GM12878 (cell line): Measurements from ENCODE around the gene ZXDC. TPM values are rescaled to one million over a fixed set of nuclear protein-coding genes. Genes with fewer than 3 reads are reported as not detected.
A peak's percentile ranks its signal among the peaks of the same experiment; 100 is the strongest.

ENCODE experiments used
- ATAC-seq: fragments of 200-7000 bp; cut with Tn5 transposase; 3 replicates; pipeline ENCODE4 v1.9.1; 2020; ENCODE audit warnings: mild to moderate bottlenecking, moderate library complexity
- BruUV-seq: library from RNA; stranded (reverse); fragments of 400-500 nt; replicated peaks from 2 replicates; lab custom pipeline; 2021; lab: Mats Ljungman, UMichigan
- CTCF ChIA-PET: fragments of 300-600 bp; sonication (Branson Sonifier 250); formaldehyde crosslinking; extraction: SDS; loops from one replicate; lab custom pipeline; 2021; ENCODE audit warnings: inconsistent platforms; lab: Yijun Ruan, JAX
- POLR2A ChIA-PET: fragments of 350-600 bp; formaldehyde crosslinking; extraction: SDS; loops from one replicate; lab custom pipeline; 2021; ENCODE audit warnings: inconsistent platforms; lab: Charles Lee
- RAD21 ChIA-PET: fragments of 300-600 bp; sonication (Branson Sonifier 250); formaldehyde crosslinking; loops from one replicate; lab custom pipeline; 2023; ENCODE audit warnings: antibody characterized with exemption; ENCODE audit not compliant: unreplicated experiment; lab: Charles Lee
- SMC1A ChIA-PET: fragments of 300-600 bp; sonication (Branson Sonifier 250); formaldehyde crosslinking; loops from one replicate; lab custom pipeline; 2023; ENCODE audit not compliant: unreplicated experiment, uncharacterized antibody; lab: Charles Lee
- DNase-seq: peaks from one replicate; pipeline ENCODE4 v3.0.0-alpha.2; 2011; ENCODE audit warnings: low read depth, low spot score
- FAIRE-seq: peaks from 3 replicates; lab custom pipeline; 2011; peaks lifted over from hg19 to GRCh38; lab: Jason Lieb, UNC
- H2AFZ ChIP-seq: 2 replicates; pipeline ENCODE4 v1.6.0; 2011; ENCODE audit warnings: low read depth, low read length, control low read depth; ENCODE audit not compliant: control insufficient read depth
- H3K27ac ChIP-seq: 2 replicates; pipeline ENCODE4 v1.5.1; 2011; ENCODE audit warnings: control low read depth; ENCODE audit not compliant: control insufficient read depth, insufficient read depth
- H3K27me3 ChIP-seq, 2 experiments: replicated peaks in 1 of 2; 2 replicates each; pipeline versions ENCODE4 v1.6.0 to v1.6.1; 2011; ENCODE audit warnings: low read length in 1 of 2; ENCODE audit not compliant: control insufficient read depth in 2 of 2, insufficient read depth in 2 of 2
- H3K36me3 ChIP-seq, 2 experiments: 2 replicates each; pipeline ENCODE4 v1.5.1; 2011; ENCODE audit warnings: low read length in 1 of 2; ENCODE audit not compliant: control insufficient read depth in 2 of 2, insufficient read depth in 2 of 2
- H3K4me1 ChIP-seq: 2 replicates; pipeline ENCODE4 v1.6.1; 2011; ENCODE audit warnings: mild to moderate bottlenecking, low read length, moderate library complexity, mixed read lengths; ENCODE audit not compliant: control insufficient read depth, insufficient read depth
- H3K4me2 ChIP-seq: 2 replicates; pipeline ENCODE4 v1.6.0; 2011; ENCODE audit warnings: control low read depth; ENCODE audit not compliant: control insufficient read depth, insufficient read depth
- H3K4me3 ChIP-seq: fragments of 200-600 bp; sonication (generic); 2 replicates; pipeline ENCODE4 v1.5.1; 2016
- H3K79me2 ChIP-seq: 2 replicates; pipeline ENCODE4 v1.6.0; 2011; ENCODE audit warnings: low read length; ENCODE audit not compliant: control insufficient read depth, insufficient read depth
- H3K9ac ChIP-seq: 2 replicates; pipeline ENCODE4 v1.8.0; 2011; ENCODE audit warnings: low read length, control low read depth, mixed read lengths; ENCODE audit not compliant: control insufficient read depth, insufficient read depth
- H3K9me3 ChIP-seq: replicated peaks from 3 replicates; pipeline ENCODE4 v1.5.1; 2011; ENCODE audit warnings: mild to moderate bottlenecking, low read length; ENCODE audit not compliant: control insufficient read depth, insufficient read depth
- H4K20me1 ChIP-seq: 2 replicates; pipeline ENCODE4 v1.6.0; 2011; ENCODE audit not compliant: control insufficient read depth, insufficient read depth
- ATF3 ChIP-seq: IDR thresholded peaks from 2 replicates; pipeline ENCODE4 v1.6.1; 2011; ENCODE audit warnings: low read depth, mild to moderate bottlenecking, low read length, moderate library complexity, borderline replicate concordance; ENCODE audit errors: extremely low read depth
- CHD2 ChIP-seq: IDR thresholded peaks from 2 replicates; pipeline ENCODE4 v1.6.1; 2011; ENCODE audit warnings: low read depth, low read length, improper control_type of control experiment, borderline replicate concordance
- CHD4 ChIP-seq: fragments of 200-600 bp; sonication (generic); IDR thresholded peaks from 2 replicates; pipeline ENCODE4 v1.6.1; 2016; ENCODE audit warnings: mild to moderate bottlenecking
- DPF2 ChIP-seq: fragments of 450-650 bp; IDR thresholded peaks from 2 replicates; pipeline ENCODE4 v1.6.1; 2017; ENCODE audit warnings: mild to moderate bottlenecking
- ESRRA ChIP-seq: IDR thresholded peaks from 2 replicates; pipeline ENCODE4 v1.6.1; 2012; ENCODE audit warnings: mild to moderate bottlenecking, low read length, improper control_type of control experiment
- FOXK2 ChIP-seq: fragments of 450-650 bp; IDR thresholded peaks from 2 replicates; pipeline ENCODE4 v1.6.1; 2017; ENCODE audit warnings: mild to moderate bottlenecking, moderate library complexity
- FOXM1 ChIP-seq: IDR thresholded peaks from 2 replicates; pipeline ENCODE4 v1.6.1; 2012; ENCODE audit warnings: low read depth, mild to moderate bottlenecking, inconsistent platforms, low read length, moderate library complexity
- GATAD2B ChIP-seq: fragments of 450-650 bp; conservative IDR thresholded peaks from 2 replicates; pipeline ENCODE4 v1.6.1; 2017; ENCODE audit warnings: low read depth, mild to moderate bottlenecking, moderate library complexity
- HDAC6 ChIP-seq: fragments of 200-600 bp; sonication (generic); IDR thresholded peaks from one replicate; pipeline ENCODE4 v1.8.0; 2017; ENCODE audit warnings: antibody characterized with exemption; ENCODE audit not compliant: unreplicated experiment
- KAT2A ChIP-seq: conservative IDR thresholded peaks from 2 replicates; pipeline ENCODE4 v1.6.1; 2011; ENCODE audit warnings: low read depth, low read length; ENCODE audit not compliant: control insufficient read depth
- NBN ChIP-seq: fragments of 450-650 bp; IDR thresholded peaks from 2 replicates; pipeline ENCODE4 v1.6.1; 2016
- NR2C2 ChIP-seq: IDR thresholded peaks from 2 replicates; pipeline ENCODE4 v1.6.1; 2011; ENCODE audit warnings: borderline replicate concordance, low read depth; ENCODE audit not compliant: control insufficient read depth, insufficient read length
- POLR2AphosphoS2 ChIP-seq: IDR thresholded peaks from 2 replicates; pipeline ENCODE4 v1.6.1; 2011; ENCODE audit warnings: low read depth, mild to moderate bottlenecking, low read length, improper control_type of control experiment, moderate library complexity
- RCOR1 ChIP-seq: conservative IDR thresholded peaks from 2 replicates; pipeline ENCODE4 v1.6.1; 2012; ENCODE audit warnings: low read depth, low read length, improper control_type of control experiment
- SMC3 ChIP-seq: IDR thresholded peaks from 2 replicates; pipeline ENCODE4 v1.6.1; 2011; ENCODE audit warnings: low read length, improper control_type of control experiment, borderline replicate concordance
- SRF ChIP-seq, 2 experiments: IDR thresholded peaks; 2 replicates each; pipeline ENCODE4 v1.6.1; 2011; ENCODE audit warnings: low read depth in 2 of 2, low read length in 2 of 2, mild to moderate bottlenecking in 1 of 2, moderate library complexity in 1 of 2
- USF1 ChIP-seq: IDR thresholded peaks from 2 replicates; pipeline ENCODE4 v1.6.1; 2011; ENCODE audit warnings: borderline replicate concordance, low read depth, mild to moderate bottlenecking, moderate library complexity, mixed read lengths, low read length; ENCODE audit not compliant: insufficient read depth; ENCODE audit errors: extremely low read length
- ZBED1 ChIP-seq: IDR thresholded peaks from 2 replicates; pipeline ENCODE4 v1.6.1; 2016; ENCODE audit warnings: borderline replicate concordance
- ZNF24 ChIP-seq: fragments of 450-650 bp; IDR thresholded peaks from 2 replicates; pipeline ENCODE4 v1.6.1; 2017; ENCODE audit warnings: antibody characterized with exemption, mild to moderate bottlenecking
- ZNF274 ChIP-seq: IDR thresholded peaks from one replicate; pipeline ENCODE4 v1.8.0; 2011; ENCODE audit not compliant: insufficient read length, insufficient read depth
- WGBS: methylation state at CpG from one replicate; pipeline ENCODE4 v1.1.6; 2016; ENCODE audit warnings: low lambda C conversion rate; ENCODE audit not compliant: insufficient replicate concordance, insufficient coverage; ENCODE audit errors: missing lambda C conversion rate; 5-methylcytosine and 5-hydroxymethylcytosine counted together
- in situ Hi-C: fragments of 300-500 bp; cut with MboI; formaldehyde crosslinking; loops from 9 replicates; pipeline ENCODE4 v1.14.3; 2018; ENCODE audit warnings: mixed read lengths
- intact Hi-C: fragments of 100-400 bp; cut with micrococcal nuclease; formaldehyde crosslinking; loops from one replicate; pipeline ENCODE4 v1.14.2; 2022; ENCODE audit not compliant: unreplicated experiment
- polyA plus RNA-seq, 11 experiments: library from polyadenylated mRNA; depleted of rRNA in 4 of 11; unstranded in 6 of 11; stranded (reverse) in 5 of 11; fragments of >200 nt; fragmentation: Nextera tagmentation in 4 of 11; fragmentation: Illumina TruSeq in 1 of 11; extraction: Ambion mirVana in 4 of 11; extraction: Trizol in 1 of 11; gene quantifications; 1 replicate in 1 of 11; 2 replicates in 10 of 11; pipeline versions ENCODE4 v1.2.1 to v1.2.3, GENCODE V29; 2011 to 2016; ENCODE audit warnings: inconsistent platforms in 2 of 11, missing spikeins in 2 of 11, low read depth in 1 of 11
- total RNA-seq, 4 experiments: library from RNA; depleted of rRNA in 3 of 4; stranded (reverse); fragments of >200 nt in 3 of 4; fragmentation: Illumina TruSeq in 1 of 4; extraction: Trizol in 1 of 4; gene quantifications; 2 replicates each; pipeline versions ENCODE4 v1.2.1 to v1.2.3, GENCODE V29; 2013 to 2021

The ZXDC gene
- total and polyA plus RNA-seq, 10 of the 15 experiments (the other 5 are each of a cell fraction or from before 2014, with no cell fraction given) = 0.72 to 15.3 (median 8.5) TPM

- Histone ChIP-seq H3K4me2 (no peak overlapping the region), H3K36me3 (no peaks in the 10 kb centered on the region), H3K4me1 (no peaks in the 10 kb centered on the region), H3K79me2 (no peaks in the 10 kb centered on the region), H3K9ac (no peak overlapping the region), H3K9me3 (no peaks in the 10 kb centered on the region), H4K20me1 (no peaks in the 10 kb centered on the region), H3K4me3 (no peak overlapping the region), H2AFZ (no peak overlapping the region), H3K27me3 (no peaks in the 10 kb centered on the region), H3K27ac (no peak overlapping the region)
- peak; percentile 35; the same call in 1 of the 3 replicates for ATAC-seq
- ChIA-PET SMC1A (no interaction called here), RAD21 (interaction anchor here (0.7 kb wide), 1 partner anchor 506 kb away, joined by 3 read pairs; no protein-coding TSS in a partner anchor), CTCF (no interaction called here), POLR2A (no interaction called here)
- in situ Hi-C loops = no loop called here
- no peak for FAIRE-seq
- 30% methylated on average over 9 of the region's 9 CpGs for WGBS
- TF ChIP-seq NR2C2 (no peak), KAT2A (no peak), ESRRA (no peak), SRF (IDR thresholded peaks at IDR 0.05; ENCODE audit: low read depth in 2 of 2, low read length in 2 of 2) (no peak), GATAD2B (no peak), CHD2 (no peak), RCOR1 (no peak), ZBED1 (no peak), CHD4 (no peak), ZNF24 (no peak), ZNF274 (no peak), POLR2AphosphoS2 (no peak), FOXM1 (no peak), SMC3 (no peak), HDAC6 (no peak), USF1 (no peak), DPF2 (no peak), NBN (no peak), ATF3 (no peak), FOXK2 (no peak)
- intact Hi-C loops = no loop called here
- DNase-seq = no peak
- no TSS peak for BruUV-seq
These were observed 18.0 kb upstream of the ZXDC start for GRCh38 chr3:126493739-126494138.
